Measurements from ENCODE around the gene WDR45.

Gene WDR45

DNA sequence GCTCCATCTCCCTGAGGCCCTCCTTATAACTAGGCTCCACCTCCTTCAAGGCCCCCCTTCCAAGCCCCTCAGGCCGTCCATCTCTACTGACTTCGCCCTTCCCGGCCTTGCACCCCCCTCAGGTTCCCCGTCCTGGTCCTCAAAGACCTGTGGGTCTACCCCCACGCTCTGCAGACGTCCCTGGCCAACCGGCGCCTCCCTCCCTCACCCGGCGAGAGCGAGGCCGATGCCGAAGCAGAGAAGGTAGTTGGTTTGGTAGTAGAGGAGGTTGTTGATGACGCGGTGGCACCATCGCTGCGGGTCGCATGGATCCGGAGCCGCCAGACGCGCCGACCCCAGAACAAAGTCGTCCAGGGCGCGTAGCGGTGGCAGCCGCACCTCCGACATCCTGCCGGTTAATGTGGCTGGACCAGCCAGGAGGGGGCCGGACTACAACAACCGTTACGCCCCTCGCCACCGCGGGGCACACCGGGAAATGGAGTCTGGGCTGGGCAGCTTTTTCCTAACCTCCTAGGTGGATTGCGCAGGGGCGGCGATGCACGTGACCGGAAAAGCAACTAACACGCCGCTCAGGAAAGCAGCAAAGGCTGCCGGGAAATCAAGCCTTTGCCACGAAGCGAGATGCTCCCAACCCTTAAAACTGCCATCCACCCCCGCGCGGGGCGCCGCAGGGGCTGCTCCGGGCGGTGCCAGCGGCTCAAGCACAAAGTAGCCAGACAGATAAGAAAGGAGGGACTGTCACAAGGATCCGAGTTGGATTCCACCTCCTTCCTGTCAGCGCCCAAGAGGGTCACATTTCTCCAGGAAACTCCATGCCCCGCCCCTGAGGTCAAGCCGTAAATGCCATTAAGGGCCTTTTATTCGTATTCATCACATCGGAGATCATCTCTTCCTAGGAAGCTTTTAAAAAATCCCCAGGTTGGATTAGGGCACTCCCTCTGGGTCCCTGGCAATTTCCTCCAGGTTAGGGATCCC lies 5.8 kb downstream of the WDR45 start, which contains the start of gene PRAF2:
TSS of gene PRAF2 (minus strand) at position 402 of the 975 bp plus-strand sequence. CDS start at position 387, 15 bp downstream.
- peak; percentile 90 for DNase-seq (ENCODE audit: low spot score)

DNA sequence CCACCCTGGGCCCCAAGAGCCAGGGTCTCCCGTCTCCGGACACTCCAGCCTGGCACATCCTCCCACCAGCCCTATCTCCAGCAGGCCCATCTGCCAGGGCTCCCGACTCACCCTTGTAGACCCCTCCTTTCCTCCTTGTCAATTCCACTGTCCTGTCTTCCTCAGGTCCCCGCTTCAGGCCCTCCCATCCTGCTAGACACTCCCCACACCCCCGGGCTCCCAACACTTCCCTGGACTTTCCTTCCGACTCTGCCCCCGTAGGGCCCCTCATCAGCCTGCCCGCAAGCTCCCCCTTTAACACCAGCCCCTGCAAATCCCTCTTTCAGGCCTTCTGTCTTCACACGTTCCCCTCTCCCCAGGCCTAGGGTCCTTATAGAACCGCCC lies 7.0 kb downstream of the WDR45 start:
- DNase-seq (ENCODE audit: low spot score), result no peak

DNA sequence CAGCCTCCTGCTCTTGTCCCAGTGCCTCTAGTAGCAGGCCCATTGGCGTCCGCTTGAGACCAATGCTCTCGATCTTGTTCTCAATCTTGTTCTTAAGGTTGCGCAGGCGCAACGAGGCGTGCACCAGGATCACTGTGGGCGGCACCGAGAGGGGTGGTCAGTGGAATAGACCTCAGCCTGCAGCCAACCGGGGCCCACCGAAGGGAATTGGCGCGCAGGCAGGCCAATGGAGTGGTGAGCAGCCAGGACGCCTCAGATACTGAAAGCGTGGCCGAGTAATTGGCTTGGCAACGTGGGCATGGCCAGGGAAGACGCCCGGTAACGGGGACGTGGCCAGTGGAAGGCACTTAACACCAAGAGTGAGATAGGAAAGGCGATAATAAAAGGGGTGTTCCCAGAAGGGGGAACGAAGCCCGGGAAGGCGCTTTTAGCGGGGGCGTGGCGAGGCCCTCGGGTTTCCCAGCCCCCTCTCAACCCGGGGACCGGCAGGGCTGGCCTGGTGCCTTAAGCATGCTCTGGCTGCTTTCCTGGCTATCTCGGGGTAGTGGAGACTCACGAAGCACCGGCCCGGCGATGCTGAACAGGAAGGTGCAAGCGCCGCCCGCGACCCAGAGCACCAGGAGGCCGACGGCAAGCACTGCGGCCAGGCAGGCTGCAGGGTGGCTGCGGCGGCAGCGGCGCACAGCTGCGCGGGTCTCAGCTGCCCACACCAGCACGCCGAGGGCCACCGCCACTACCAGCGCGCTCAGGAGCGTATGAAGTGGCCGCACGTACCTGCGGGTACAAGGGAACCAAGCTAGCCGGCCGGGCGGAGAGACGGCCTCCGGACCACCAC lies 7.6 kb downstream of the WDR45 start:
- DNase-seq (ENCODE audit: low spot score), result peak; percentile 71

DNA sequence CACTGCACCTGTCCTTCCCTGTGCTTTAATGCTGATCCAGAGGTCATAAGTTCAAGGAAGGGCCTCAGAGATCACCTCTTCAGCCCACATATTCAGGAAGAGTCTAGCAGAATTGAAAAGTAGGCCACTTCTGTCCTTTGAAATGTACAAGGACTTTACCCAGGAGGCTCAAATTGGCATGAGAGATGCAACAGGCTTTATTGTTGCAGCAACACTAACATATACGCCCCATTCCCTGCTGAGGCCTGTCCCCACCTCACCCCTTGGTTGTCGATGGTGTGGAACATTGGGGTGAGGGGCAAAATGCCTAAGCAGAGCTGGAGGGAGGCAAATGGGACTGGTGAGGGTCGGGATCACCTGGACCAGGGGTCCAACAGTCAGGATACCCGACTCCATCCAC lies 8.7 kb downstream of the WDR45 start:
- DNase-seq (ENCODE audit: low spot score), result no peak

DNA sequence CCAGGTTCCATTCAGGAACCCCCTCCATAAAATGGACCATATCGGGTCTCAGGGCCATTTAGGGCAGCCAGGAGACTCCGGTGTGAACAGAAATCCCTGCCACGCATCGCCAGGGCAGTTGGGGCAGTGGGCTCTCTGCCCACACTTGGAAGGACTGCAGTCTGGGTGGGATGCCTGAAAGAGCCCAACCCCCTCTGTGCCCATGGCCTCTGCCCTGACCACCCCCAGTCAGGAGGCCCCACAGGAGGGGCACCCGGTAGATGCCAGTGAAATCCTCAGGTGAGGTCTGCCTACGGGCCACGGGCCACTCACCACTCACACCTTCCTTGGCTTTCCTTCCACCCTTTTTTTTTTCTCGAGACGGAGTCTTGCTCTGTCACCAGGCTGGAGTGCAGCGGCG lies 10.6 kb downstream of the WDR45 start:
- no peak for DNase-seq (ENCODE audit: low spot score)

DNA sequence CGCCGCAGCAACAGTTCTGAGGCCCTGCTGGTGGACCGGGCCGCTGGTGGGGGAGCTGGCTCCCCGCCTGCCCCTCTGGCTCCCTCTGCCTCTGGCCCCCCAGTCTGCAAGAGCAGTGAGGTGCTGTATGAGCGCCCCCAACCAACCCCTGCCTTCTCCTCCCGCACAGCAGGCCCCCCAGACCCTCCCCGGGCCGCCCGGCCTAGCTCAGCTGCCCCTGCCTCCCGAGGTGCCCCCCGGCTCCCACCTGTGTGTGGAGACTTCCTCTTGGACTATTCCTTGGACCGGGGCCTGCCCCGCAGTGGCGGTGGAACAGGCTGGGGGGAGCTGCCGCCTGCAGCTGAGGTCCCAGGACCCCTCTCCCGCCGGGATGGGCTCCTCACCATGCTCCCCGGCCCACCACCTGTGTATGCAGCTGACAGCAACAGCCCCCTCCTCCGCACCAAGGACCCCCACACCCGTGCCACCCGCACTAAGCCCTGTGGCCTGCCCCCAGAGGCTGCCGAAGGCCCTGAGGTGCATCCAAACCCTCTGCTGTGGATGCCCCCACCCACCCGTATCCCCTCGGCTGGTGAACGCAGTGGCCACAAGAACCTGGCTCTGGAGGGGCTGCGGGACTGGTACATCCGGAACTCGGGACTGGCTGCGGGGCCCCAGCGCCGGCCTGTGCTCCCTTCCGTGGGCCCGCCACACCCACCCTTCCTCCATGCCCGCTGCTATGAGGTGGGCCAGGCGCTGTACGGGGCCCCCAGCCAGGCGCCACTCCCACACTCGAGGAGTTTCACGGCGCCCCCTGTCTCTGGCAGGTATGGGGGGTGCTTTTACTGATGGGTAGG lies 12.2 kb downstream of the WDR45 start:
- DNase-seq (ENCODE audit: low spot score), result no peak

DNA sequence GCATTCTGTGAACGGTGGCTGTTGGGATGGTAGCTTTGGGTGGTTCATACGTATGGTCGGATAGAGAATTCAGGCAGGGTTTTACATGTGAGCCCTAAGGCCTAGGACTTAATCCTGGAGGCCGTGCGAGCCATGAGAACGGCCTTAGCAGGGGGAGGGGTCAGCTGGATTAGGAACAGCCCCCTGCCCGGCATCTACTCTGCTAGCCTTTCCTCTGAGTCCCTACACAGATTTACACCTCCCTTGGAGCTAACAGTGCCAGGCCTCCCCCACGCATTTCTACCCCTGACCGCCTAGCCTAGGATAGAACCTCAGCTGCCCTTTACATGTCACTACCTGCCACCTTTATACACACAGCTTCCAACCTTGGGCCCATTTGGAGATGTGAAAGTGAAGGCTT lies 13.0 kb downstream of the WDR45 start:
- DNase-seq (ENCODE audit: low spot score), result no peak

DNA sequence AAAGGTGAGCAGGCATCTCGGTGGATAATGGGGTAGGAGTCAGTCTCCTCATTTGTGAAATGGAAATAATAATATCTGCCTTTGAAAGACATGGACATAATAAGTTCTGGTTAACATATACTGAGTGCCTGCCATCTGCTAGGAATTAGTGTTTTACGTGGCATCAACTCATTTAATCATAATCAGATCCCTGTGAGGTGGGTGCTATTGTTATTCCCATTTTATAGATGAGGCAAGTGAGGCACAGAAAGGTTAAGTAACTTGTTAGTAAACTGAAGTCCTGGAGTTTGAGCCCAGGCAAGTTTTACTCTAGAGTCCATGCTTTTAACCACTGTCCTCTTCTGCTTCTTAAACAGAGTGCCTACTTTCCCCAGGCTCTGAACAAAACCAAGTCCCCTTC lies 13.4 kb downstream of the WDR45 start:
- DNase-seq (ENCODE audit: low spot score), result no peak

DNA sequence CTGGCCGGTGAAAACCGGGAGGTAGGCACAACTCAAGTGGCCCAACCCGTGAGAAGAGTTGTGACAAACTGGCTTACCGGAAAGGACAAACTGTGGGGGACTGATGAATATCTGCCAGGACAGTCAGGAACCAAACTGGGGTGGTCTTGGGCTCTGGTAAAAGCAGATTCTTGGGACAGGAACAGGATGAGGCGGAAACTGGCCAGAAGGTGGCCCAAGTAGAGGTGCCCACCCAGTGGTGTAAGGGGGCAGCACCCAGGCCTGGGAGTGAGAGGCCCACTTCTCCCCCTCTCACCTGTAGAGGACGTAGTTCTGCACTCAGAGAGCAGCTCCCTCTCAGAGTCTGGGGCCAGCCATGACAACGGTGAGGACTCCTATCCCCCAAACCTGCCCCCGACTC lies 15.0 kb downstream of the WDR45 start:
- DNase-seq (ENCODE audit: low spot score), result no peak

DNA sequence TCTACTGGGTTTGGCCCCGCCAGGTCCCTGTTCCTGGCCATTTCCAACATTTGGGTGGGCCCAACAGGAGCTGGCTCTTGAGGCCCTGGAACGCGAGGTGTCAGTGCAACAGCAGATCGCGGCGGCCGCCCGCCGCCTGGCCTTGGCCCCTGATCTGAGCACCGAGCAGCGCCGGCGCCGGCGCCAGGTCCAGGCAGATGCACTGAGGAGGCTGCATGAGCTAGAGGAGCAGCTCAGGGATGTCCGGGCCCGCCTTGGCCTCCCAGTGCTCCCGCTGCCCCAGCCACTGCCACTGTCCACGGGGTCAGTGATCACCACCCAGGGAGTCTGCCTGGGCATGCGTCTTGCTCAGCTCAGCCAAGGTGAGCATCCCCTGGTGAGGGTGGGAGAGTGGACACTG lies 15.4 kb downstream of the WDR45 start:
- no peak for DNase-seq (ENCODE audit: low spot score)

DNA sequence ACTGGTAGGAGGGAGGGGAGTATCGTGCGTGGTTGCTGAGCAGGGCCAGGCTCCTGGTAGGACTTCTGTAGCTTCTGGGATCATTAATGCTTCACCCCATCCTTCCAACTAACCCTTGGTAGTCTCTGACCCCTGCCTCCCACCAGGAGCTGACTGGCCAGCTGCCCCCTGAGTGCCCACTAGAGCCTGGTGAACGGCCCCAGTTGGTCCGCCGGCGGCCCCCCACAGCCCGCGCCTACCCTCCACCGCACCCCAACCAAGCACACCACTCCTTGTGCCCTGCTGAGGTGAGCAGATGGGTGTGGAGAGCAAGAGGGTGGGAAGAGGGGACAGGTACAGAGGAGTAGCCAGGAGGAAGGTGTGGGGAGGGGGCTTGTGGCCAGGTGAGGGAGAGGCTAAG lies 16.0 kb downstream of the WDR45 start:
- DNase-seq (ENCODE audit: low spot score), result no peak

DNA sequence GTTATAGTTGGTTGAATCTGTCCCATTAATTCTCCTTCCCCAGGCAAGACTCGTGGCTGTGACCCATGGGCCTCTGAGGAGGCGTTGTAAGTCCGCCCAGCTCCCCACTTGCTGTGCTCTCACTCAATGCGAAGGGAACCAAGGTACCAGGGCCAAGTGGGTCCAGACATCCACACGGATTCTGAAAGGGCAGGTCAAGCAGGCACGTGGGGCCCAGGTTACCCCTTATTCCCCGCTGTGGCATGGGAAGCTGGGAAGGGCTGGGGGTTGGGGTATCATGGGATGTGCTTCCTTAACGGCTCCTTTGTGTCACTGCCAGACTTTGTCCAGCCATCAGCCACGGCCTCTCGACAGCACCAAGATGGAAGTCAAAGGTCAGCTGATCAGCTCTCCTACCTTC lies 17.8 kb downstream of the WDR45 start:
- DNase-seq (ENCODE audit: low spot score), result no peak

DNA sequence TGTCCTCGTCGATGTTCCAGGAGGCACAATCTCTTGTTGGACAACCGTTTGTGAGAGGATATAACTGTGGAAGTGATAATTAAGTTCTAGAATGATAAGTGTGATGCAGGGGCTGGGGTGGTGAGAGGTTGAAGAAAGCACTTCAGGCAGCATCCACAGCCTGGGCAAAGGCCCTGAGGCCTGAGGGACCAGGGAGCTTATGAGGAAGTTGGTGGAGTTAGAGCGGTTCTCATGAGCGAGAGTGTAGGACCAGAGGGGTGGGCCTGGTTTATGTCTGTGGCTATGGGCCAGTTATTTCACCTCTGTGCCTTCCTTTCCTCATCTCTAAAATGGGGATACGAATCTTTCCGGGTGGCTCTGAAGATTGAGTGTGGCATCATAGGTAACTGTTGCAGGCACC lies 18.2 kb downstream of the WDR45 start:
- DNase-seq (ENCODE audit: low spot score), result no peak

DNA sequence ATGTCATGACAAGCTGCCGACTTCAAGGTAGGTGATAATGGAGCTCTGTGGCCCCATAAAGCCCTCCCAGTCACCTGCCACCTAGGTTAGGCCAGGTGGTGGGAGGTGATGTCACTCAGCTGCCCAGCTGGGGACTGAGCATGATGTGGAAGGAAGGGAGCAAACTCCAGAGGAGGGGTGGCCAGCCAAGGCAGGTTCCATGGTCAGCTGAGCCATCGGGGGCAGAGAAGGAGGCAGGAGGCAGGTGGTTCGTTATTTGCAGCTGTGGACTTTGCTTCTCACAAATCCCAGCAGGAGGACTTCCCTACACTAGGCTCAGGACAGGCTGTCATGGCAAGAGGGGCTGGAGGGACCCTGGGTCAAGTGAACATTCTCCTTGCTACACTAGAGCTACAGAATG lies 18.8 kb downstream of the WDR45 start:
- no peak for DNase-seq (ENCODE audit: low spot score)

DNA sequence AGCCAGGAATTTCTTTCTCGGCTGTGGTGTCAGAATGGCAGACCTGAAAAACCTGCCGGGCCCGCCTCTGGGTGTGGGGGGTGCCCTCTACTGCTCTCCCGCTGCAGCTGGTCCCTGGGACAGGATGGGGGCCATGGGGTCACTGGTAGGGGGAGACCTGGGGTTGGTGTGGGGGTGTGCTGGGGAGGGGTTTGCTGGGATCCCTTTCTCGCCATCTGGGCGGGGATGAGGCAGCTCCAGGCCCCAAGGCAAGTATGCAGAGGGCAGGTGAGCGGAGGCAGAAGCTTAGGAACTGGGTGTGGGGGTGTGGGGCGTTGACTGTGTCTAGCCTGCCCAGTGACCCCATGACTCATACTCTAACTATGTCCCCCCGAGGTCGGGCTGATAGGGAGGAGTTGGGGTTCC lies 20.0 kb downstream of the WDR45 start:
- peak; percentile 39 for DNase-seq (ENCODE audit: low spot score)

DNA sequence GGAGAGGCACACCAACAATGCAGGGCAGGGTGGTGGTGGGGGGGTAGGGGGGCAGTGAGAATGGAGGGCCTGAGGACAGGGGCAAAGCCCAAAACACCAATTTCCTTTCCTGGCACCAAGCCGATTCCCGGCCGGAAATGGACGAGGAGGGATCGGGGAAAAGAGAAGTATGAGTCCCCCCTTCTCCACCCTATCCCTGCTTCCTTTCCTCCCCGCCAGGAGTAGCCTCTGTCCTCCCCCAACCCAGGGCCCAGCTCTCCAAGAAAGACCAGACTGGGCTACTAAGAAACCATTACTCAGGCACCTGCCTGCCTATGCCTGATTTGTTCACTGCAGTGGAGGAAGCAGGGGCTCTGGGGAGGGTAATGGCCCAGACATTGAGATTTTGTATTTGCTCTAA lies 20.5 kb downstream of the WDR45 start:
- DNase-seq (ENCODE audit: low spot score), result peak; percentile 36

DNA sequence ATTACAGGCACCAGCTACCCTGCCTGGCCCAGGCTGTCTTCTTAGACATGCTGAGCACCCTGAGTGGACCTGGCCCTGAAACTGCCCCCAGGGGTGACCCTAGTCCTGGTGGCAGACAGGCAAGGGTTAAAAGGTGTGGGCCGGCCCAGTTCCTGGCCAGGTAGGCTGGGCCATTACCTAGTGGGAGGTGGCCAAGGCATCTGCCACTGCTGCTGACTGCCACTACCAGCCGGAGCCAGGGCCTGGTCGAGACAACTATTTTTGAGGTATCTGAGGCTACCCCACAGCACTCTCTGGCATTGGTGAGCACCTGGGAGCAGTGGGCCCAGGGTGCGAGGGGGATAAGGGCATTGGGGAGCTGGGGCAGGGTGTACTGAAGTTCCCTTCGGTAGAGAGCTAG lies 20.9 kb downstream of the WDR45 start, which contains the start of gene CCDC120:
TSS of gene CCDC120 (plus strand) at position 206 of the 400 bp plus-strand sequence. CDS start 3,043 bp downstream, outside the sequence.
- peak; percentile 57 for DNase-seq (ENCODE audit: low spot score)

DNA sequence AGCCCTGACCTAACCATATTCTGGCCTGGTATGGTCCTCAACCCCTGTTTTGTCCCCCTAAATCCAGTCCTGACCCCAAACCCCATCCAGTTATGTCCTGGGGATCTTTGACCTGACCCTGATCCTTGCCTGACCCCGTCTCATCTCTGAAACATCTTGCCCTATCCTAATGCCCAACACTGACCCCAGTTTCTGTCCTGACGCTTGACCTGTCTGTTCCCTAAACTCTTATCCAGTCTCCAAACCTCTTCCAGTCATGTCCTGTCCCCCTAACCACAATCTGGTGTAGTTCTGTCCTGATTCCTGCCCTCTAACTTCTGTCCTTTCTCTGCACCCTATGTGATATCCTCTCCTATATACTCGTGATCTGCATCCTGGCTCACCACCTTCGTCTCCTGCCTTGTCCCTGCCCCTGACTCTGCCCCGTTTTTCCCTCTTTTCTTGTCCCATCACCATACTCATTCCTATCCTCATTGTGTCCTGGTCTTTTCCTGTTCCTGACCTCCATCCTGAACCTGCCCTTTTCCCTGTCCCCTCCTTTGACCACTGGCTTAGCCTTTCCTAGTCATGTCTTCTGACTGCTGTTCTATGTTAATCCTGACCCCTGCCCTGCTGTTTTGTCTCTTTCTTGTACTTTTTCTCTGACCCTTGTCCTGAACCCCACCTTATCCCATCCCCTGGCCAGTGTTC lies 25.5 kb downstream of the WDR45 start:
- DNase-seq (ENCODE audit: low spot score), result no peak

DNA sequence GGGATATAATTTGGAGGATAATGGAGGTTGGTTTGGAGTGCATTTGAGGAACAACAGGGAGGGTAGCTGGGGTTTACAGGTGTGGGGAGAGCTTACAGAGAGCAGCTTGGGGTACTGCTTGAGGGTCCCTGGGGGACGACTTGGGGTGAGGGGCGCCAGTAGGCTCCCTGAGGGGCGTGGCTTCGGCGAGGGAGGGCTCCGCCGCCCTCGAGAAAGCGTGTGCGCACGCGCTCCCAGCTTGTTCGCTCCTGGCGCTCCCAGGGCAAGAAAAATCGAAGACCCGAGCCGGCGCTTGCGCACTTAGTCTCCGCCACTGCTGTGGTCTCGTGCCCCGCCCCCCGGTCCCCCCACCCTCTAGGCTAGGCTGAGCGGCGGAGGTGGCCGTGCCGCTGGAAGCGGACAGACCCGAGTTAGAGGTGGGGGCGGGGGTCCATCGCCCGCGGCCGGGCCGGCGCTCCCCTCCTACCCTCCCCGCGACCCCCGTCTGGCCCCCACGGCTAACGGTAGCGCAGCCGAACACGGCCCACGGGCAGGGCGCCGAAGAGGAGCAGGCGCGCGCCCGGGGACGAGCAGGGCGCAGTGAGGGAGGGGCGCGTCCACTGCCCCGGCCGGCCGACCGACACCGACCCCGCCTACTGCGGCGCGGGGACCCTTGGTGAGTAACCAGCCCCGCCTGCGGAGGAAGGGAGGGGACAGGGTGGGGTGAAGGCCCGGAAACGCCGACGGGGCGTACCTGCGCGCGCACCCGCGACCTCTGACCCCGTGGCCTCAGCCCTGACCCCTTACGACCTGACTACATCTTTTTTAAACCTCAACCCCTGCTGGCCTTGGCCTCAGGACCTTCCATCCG lies 26.2 kb downstream of the WDR45 start:
- DNase-seq (ENCODE audit: low spot score), result peak; percentile 49

DNA sequence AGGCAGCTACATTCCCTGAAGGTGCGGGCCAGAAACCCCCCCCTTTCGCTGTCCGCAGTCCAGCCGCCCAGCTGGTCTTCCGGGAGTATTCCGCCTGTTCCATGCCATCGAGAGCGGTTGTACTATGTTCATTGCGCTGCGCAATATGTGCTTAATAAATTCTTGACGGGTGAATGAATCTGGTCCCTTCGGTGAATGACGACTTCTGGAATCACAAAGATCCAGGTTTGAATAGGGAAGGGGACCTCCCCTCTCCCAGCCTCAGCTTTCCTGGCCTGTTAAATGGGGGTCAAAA lies 35.8 kb downstream of the WDR45 start:
- DNase-seq (ENCODE audit: low spot score), result no peak

Data from kidney tubule cell (primary cell).